T-cell (primary cell): Measurements from ENCODE around the gene ENOX1. TPM values are rescaled to one million over a fixed set of nuclear protein-coding genes. Genes with fewer than 3 reads are reported as not detected.

Experiments
- ATAC-seq, 4 experiments: fragments of 200-7000 bp in 3 of 4; fragments of 150-1000 bp in 1 of 4; cut with Tn5 transposase; replicated peaks in 1 of 4; 1 replicate in 3 of 4; 2 replicates in 1 of 4; pipeline ENCODE4 v1.10.0; 2021; ENCODE audit warnings: moderate library complexity in 3 of 4, mild to moderate bottlenecking in 2 of 4, moderate number of reproducible peaks in 1 of 4
- CTCF ChIA-PET, 2 donors: fragments of 300-600 bp; sonication (Branson Sonifier 250); formaldehyde crosslinking; loops; one replicate each; lab custom pipeline; 2022; ENCODE audit warnings: antibody characterized with exemption in 2 of 2; lab: Charles Lee
- POLR2A ChIA-PET, 2 donors: fragments of 300-600 bp; sonication (Branson Sonifier 250); formaldehyde crosslinking; loops; one replicate each; lab custom pipeline; 2022; ENCODE audit warnings: antibody characterized with exemption in 2 of 2; lab: Charles Lee
- DNase-seq, 35 experiments: peaks; one replicate each; pipeline versions ENCODE4 v3.0.0 to v3.0.0-alpha.2; 2013 to 2023
- H3K27ac ChIP-seq: one replicate; pipeline ENCODE4 v1.5.1; 2013; ENCODE audit warnings: low read length
- H3K27me3 ChIP-seq, 2 experiments: replicated peaks in 1 of 2; 1 replicate in 1 of 2; 2 replicates in 1 of 2; pipeline versions ENCODE4 v1.6.1 to v1.7.0; 2013; ENCODE audit warnings: low read length in 1 of 2, mixed read lengths in 1 of 2; ENCODE audit not compliant: control insufficient read depth in 2 of 2, insufficient read depth in 2 of 2; ENCODE audit errors: extremely low read depth in 1 of 2
- H3K36me3 ChIP-seq, 2 donors: 1 replicate in 1 of 2; 2 replicates in 1 of 2; pipeline versions ENCODE4 v1.6.1 to v1.7.0; 2013; ENCODE audit warnings: low read length in 1 of 2; ENCODE audit not compliant: control insufficient read depth in 2 of 2, insufficient read depth in 1 of 2; ENCODE audit errors: extremely low read depth in 1 of 2
- H3K4me1 ChIP-seq, 2 experiments: 1 replicate in 1 of 2; 2 replicates in 1 of 2; pipeline versions ENCODE4 v1.6.1 to v1.7.0; 2013; ENCODE audit warnings: low read length in 2 of 2, mixed read lengths in 1 of 2; ENCODE audit not compliant: insufficient read depth in 2 of 2, control insufficient read depth in 1 of 2; ENCODE audit errors: extremely low read depth in 1 of 2
- H3K4me3 ChIP-seq, 2 donors: 1 replicate in 1 of 2; 2 replicates in 1 of 2; pipeline versions ENCODE4 v1.5.1 to v1.7.0; 2013; ENCODE audit warnings: mild to moderate bottlenecking in 2 of 2, low read length in 1 of 2, moderate library complexity in 1 of 2; ENCODE audit not compliant: control insufficient read depth in 1 of 2; ENCODE audit errors: extremely low read depth in 1 of 2
- H3K9me3 ChIP-seq: 2 replicates; pipeline ENCODE4 v1.7.0; 2013
- H3K27ac Mint-ChIP-seq, 2 donors: one replicate each; pipeline ENCODE4 v1.8.0; 2020 to 2021; ENCODE audit warnings: mild to moderate bottlenecking in 2 of 2, mixed read lengths in 2 of 2
- H3K27me3 Mint-ChIP-seq, 2 donors: one replicate each; pipeline ENCODE4 v1.8.0; 2021 to 2022; ENCODE audit warnings: mixed read lengths in 2 of 2
- H3K36me3 Mint-ChIP-seq: one replicate; pipeline ENCODE4 v1.8.0; 2021; ENCODE audit warnings: mixed read lengths
- H3K4me1 Mint-ChIP-seq, 3 donors: one replicate each; pipeline ENCODE4 v1.8.0; 2020 to 2022; ENCODE audit warnings: mixed read lengths in 3 of 3, mild to moderate bottlenecking in 1 of 3
- H3K4me3 Mint-ChIP-seq, 3 donors: one replicate each; pipeline ENCODE4 v1.8.0; 2020 to 2022; ENCODE audit warnings: mild to moderate bottlenecking in 3 of 3, mixed read lengths in 3 of 3, moderate library complexity in 3 of 3
- H3K9me3 Mint-ChIP-seq, 3 donors: one replicate each; pipeline ENCODE4 v1.8.0; 2020 to 2022; ENCODE audit warnings: mixed read lengths in 3 of 3
- WGBS: methylation state at CpG from one replicate; pipeline ENCODE4 v1.1.5; 2013; ENCODE audit warnings: missing lambda C conversion rate; ENCODE audit not compliant: insufficient coverage; 5-methylcytosine and 5-hydroxymethylcytosine counted together
- total RNA-seq, 35 experiments: library from RNA in 6 of 35; stranded (reverse) in 6 of 35; fragments of 120-200 nt in 1 of 35; gene quantifications; one replicate each; pipeline versions ENCODE4 v1.2.1 to v1.2.4 and lab custom pipeline; 2013 to 2026

ENOX1 gene
- total RNA-seq, 5 donors from 2014 or later (not counting 1 experiment from before 2014, with no cell fraction given), result 0.10 TPM; not detected in 4

DNA sequence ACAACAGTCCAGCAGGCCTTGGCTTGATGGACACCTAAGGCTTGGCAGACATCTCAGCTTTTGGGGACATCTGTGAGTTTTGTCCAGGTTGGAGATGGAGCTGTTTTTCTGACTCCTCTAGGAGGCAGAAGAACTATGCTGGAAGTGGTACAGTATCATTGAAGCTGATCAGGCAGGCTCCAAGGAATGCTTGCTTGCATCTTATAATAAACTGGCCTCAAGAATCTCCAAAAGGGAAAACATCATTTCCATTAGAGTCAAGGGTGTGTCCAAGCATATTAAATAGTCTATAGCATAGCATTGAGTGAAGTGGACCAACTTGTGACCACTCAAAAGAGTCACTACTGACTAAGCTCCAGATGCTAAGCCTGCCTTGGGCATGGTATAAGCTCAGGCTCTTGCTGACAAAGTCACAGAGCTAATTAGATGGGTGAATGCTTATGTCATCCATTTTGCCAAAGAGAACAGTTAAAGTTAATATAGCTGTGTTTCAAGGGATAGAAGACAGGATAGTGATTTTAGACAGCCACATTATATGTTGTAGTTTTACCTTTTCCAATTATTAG is 547.4 kb downstream of the ENOX1 start:
- H3K9me3 ChIP-seq, result no peaks in the 10 kb centered on the region

DNA sequence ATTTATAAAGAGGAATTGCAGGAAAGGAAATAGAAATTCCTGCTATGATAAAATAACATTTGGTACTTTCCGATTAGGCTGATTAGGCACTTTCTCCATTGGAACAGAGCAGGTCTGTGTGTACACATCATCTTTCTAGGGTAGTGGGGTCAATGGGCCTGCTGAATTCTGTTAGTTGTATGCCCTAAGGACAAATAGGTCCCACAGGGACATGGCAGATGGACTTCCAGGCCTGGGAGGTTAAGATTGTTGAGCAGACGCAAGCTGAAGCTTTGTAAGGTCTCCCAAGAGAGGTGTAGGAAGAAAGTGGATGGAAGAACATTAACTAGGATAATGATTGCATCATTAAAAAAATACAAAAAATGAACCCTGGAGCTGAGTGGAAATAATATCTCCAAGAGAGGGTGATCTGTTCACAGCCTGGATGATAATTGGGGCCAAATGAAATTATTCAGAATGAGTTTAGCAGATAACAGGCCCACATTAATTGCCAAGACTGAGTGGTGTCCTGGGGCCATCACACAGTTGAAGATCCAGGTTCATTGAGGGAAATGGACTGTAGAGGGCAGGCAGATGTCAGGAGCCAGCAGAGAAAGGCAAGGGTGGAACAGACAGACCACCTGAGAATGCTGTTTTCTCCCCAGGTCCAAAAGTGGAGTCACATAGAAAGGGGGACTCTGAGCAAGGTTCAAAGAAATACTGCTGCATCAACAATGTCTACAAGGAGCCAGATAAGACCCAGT is 548.3 kb downstream of the ENOX1 start:
- ATAC-seq (no peak), DNase-seq (no peak)
- Mint-ChIP-seq H3K36me3 (no peaks in the 10 kb centered on the region), H3K4me3 (no peak overlapping the region), H3K27ac (no peak overlapping the region), H3K9me3 (no peaks in the 10 kb centered on the region), H3K4me1 (no peaks in the 10 kb centered on the region), H3K27me3 (peaks cover 2 to 5% of the 10 kb centered on the region in 2 donors)
- H3K36me3 ChIP-seq, result no peaks in the 10 kb centered on the region
- peaks cover 0 to 3% of the 10 kb centered on the region in 2 experiments for H3K27me3 ChIP-seq
- H3K9me3 ChIP-seq, result no peaks in the 10 kb centered on the region
- ChIA-PET POLR2A (no interaction called here), CTCF (no interaction called here)
- no peak overlapping the region for H3K27ac ChIP-seq
- WGBS, result no CpG with 5 or more reads among the region's 2 CpGs
- no peaks in the 10 kb centered on the region for H3K4me1 ChIP-seq
- no peak overlapping the region for H3K4me3 ChIP-seq

More for the DNA sequence above, 547.4 kb downstream of the ENOX1 start:
- no peaks in the 10 kb centered on the region for H3K9me3 Mint-ChIP-seq
- Histone ChIP-seq H3K27ac (no peak overlapping the region), H3K4me1 (no peaks in the 10 kb centered on the region), H3K36me3 (no peaks in the 10 kb centered on the region), H3K27me3 (peaks cover 0 to 3% of the 10 kb centered on the region in 2 experiments), H3K4me3 (no peak overlapping the region)
- H3K4me1 Mint-ChIP-seq, result no peaks in the 10 kb centered on the region
- no peak overlapping the region for H3K27ac Mint-ChIP-seq
- H3K4me3 Mint-ChIP-seq, result no peak overlapping the region
- CTCF ChIA-PET, result no interaction called here
- DNase-seq (no peak), ATAC-seq (no peak)
- no peaks in the 10 kb centered on the region for H3K36me3 Mint-ChIP-seq
- POLR2A ChIA-PET, result no interaction called here
- peaks cover 2 to 9% of the 10 kb centered on the region in 2 donors for H3K27me3 Mint-ChIP-seq

DNA sequence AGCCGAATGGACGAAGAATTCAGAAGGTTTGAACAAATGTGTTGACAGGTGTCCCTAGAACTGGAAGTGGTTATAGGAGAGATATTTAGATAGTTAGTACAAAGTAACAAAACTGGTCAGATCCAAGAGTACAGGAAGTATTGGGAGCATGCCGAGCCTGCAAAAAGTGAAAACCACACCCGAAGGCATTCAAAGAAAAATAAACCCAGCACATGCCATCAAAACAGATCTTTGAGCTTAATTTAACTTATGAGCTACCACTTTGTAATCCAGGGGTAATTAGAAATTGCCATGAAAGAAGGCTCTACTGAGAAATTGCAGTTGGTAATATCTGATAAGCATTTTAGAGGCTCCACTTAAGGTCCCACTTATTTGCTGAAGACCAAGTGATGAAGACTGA is 549.2 kb downstream of the ENOX1 start:
- WGBS, result 89% methylated on average over 2 of the region's 4 CpGs

DNA sequence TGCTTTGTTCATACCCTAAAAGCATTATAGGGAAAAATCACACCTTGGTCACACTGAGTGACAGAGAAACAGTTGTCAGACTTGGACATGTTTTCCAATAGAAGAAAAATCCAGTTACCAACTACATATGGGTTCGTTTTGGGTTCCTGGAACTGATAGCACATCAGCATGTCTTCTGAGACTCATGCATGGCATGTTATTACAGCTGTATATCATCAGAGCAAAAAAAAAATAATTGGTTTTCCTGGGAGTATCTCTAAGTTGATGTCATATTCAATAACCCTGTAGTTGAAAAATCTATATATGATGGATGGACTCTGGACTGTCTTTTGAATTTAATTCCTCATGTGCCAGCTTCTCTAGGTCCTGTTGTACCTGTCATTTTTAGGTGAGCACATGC is 551.7 kb downstream of the ENOX1 start:
- no peak overlapping the region for H3K27ac ChIP-seq
- no peaks in the 10 kb centered on the region for H3K36me3 Mint-ChIP-seq
- H3K4me1 Mint-ChIP-seq, result no peaks in the 10 kb centered on the region
- no peaks in the 10 kb centered on the region for H3K9me3 Mint-ChIP-seq
- peaks cover 2 to 3% of the 10 kb centered on the region in 2 donors for H3K27me3 Mint-ChIP-seq
- no peak for ATAC-seq
- no peak overlapping the region for H3K27ac Mint-ChIP-seq
- no peaks in the 10 kb centered on the region for H3K9me3 ChIP-seq
- no peak overlapping the region for H3K4me3 ChIP-seq
- WGBS, result no CpG with 5 or more reads among the region's 1 CpG
- H3K36me3 ChIP-seq, result no peaks in the 10 kb centered on the region
- no peak overlapping the region for H3K4me3 Mint-ChIP-seq
- ChIA-PET POLR2A (no interaction called here), CTCF (no interaction called here)
- H3K27me3 ChIP-seq, result no peaks in the 10 kb centered on the region
- no peaks in the 10 kb centered on the region for H3K4me1 ChIP-seq
- no peak for DNase-seq

More for the DNA sequence above, 549.2 kb downstream of the ENOX1 start:
- Histone ChIP-seq H3K27ac (no peak overlapping the region), H3K27me3 (no peaks in the 10 kb centered on the region), H3K4me1 (no peaks in the 10 kb centered on the region), H3K4me3 (no peak overlapping the region), H3K36me3 (no peaks in the 10 kb centered on the region), H3K9me3 (no peaks in the 10 kb centered on the region)
- H3K4me3 Mint-ChIP-seq, result no peak overlapping the region
- ChIA-PET POLR2A (interaction anchor here in 1 of 2 donors (0.6 kb wide), 1 partner anchor 452 kb away, joined by 3 read pairs; no protein-coding TSS in a partner anchor), CTCF (no interaction called here)
- DNase-seq (no peak), ATAC-seq (no peak)
- no peak overlapping the region for H3K27ac Mint-ChIP-seq
- H3K27me3 Mint-ChIP-seq, result peaks cover 0 to 2% of the 10 kb centered on the region in 2 donors
- H3K4me1 Mint-ChIP-seq, result no peaks in the 10 kb centered on the region
- no peaks in the 10 kb centered on the region for H3K36me3 Mint-ChIP-seq
- H3K9me3 Mint-ChIP-seq, result no peaks in the 10 kb centered on the region

DNA sequence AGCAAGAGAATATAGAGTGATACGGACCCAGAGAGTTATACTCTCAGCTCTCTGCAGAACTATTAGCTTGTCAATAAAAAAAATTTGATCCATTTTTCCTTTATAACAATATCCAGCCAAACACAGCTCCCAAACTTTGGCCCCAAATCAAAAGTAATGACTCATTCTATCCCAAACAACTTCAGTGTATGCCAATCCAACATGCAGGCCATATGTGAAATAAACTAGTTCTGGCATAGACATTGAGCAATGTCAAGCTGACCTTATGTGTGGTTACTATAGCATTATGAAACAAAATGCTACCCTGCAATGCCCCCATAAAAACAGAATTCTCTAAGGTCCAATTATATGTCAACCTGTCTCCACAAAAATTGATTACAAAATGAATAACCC is 553.9 kb downstream of the ENOX1 start:
- no peak for ATAC-seq

DNA sequence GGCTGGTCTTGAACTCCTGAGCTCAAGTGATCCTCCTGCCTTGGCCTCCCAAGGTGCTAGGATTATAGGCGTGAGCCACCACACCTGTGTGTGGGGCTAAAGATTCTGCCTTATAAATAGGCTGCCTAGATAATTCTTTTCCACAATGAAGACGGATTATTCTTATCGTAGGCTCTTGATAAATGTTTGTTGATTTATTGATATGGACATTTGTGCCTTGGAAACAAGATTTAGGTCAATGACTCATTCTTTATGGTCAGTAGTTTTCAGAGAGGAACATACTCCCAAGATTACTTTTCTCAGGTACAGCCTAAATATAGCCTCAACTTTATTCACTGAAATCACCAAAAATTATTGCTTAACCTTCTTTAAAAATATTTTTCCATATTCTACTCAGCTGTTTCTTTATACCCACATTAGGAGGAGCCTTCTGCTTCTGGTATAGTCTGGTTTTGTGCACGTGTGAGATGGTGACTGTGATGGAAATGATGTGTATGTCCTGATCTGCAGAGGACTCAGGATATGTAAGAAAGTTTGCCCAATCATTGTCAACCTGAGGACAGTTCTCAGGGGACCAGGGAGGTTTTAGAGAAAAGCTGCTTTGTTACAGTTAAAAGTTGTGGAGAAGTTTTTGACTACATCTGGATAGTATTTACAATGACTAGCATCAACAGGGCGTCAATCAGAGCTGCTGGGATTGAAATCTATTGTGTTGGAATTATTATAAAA is 554.5 kb downstream of the ENOX1 start:
- ChIA-PET CTCF (no interaction called here), POLR2A (interaction anchor here in 1 of 2 donors (0.5 kb wide), 1 partner anchor 24 kb away, joined by 4 read pairs; no protein-coding TSS in a partner anchor)
- Histone ChIP-seq H3K4me3 (no peak overlapping the region), H3K27ac (no peak overlapping the region), H3K36me3 (no peaks in the 10 kb centered on the region), H3K27me3 (no peaks in the 10 kb centered on the region), H3K4me1 (no peaks in the 10 kb centered on the region), H3K9me3 (no peaks in the 10 kb centered on the region)
- Mint-ChIP-seq H3K4me3 (no peak overlapping the region), H3K4me1 (no peaks in the 10 kb centered on the region), H3K36me3 (no peaks in the 10 kb centered on the region), H3K27me3 (peaks cover 0 to 6% of the 10 kb centered on the region in 2 donors), H3K9me3 (no peaks in the 10 kb centered on the region), H3K27ac (no peak overlapping the region)
- ATAC-seq, result no peak
- DNase-seq, result no peak
- 75% methylated on average over 1 of the region's 5 CpGs for WGBS

More for the DNA sequence above, 553.9 kb downstream of the ENOX1 start:
- Histone ChIP-seq H3K36me3 (no peaks in the 10 kb centered on the region), H3K27me3 (no peaks in the 10 kb centered on the region), H3K9me3 (no peaks in the 10 kb centered on the region), H3K4me1 (no peaks in the 10 kb centered on the region), H3K27ac (no peak overlapping the region), H3K4me3 (no peak overlapping the region)
- no peak overlapping the region for H3K4me3 Mint-ChIP-seq
- no CpG with 5 or more reads among the region's 1 CpG for WGBS
- CTCF ChIA-PET, result interaction anchor here in 1 of 2 donors (0.6 kb wide), 1 partner anchor 356 kb away, joined by 3 read pairs; no protein-coding TSS in a partner anchor
- peaks cover 0 to 6% of the 10 kb centered on the region in 2 donors for H3K27me3 Mint-ChIP-seq
- H3K9me3 Mint-ChIP-seq, result no peaks in the 10 kb centered on the region
- H3K4me1 Mint-ChIP-seq, result no peaks in the 10 kb centered on the region
- no peaks in the 10 kb centered on the region for H3K36me3 Mint-ChIP-seq
- H3K27ac Mint-ChIP-seq, result no peak overlapping the region
- POLR2A ChIA-PET, result no interaction called here
- no peak for DNase-seq
